Endothelial cell of umbilical vein (primary cell): ENCODE data around the gene STUM.

Experiments used
- CTCF ChIP-seq, 2 donors: IDR thresholded peaks; 1 replicate in 1 of 2; 2 replicates in 1 of 2; pipeline ENCODE4 v1.5.1; 2011; ENCODE audit warnings: low read length in 2 of 2, mild to moderate bottlenecking in 2 of 2, moderate library complexity in 2 of 2, control low read depth in 1 of 2, inconsistent platforms in 1 of 2, low read depth in 1 of 2; ENCODE audit not compliant: insufficient read depth in 1 of 2; ENCODE audit errors: extremely low read depth in 1 of 2
- POLR2A ChIP-seq: IDR thresholded peaks from 2 replicates; pipeline ENCODE4 v1.6.1; 2012; ENCODE audit warnings: low read depth, mild to moderate bottlenecking, control low read depth, low read length
- POLR2AphosphoS5 ChIP-seq: IDR thresholded peaks from 2 replicates; pipeline ENCODE4 v1.6.1; 2012; ENCODE audit warnings: low read depth, mild to moderate bottlenecking, control low read depth, low read length, moderate library complexity; ENCODE audit not compliant: insufficient read depth

DNA sequence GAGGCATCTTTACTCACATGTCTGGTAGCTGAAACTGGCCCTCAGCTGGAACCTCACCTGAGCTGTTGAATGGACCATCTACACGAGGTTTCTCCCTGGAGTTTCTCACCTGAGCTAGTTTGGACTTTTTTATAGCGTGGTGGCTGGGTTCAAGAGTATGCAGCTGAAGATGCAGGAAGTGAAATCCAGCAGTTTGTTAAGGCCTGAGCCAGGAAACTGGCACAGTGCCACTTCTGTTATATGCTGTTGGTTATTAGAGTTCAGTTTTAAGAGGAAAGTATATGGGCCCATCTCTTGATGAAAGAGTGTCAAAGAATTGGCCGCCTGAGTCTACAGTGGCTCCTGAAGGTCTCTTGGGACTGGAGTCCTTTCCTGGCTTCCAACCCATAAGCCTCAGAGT lies 35.6 kb downstream of the STUM start:
- TF ChIP-seq CTCF (IDR thresholded peaks at IDR 0.05; ENCODE audit: extremely low read depth in 1 of 2, insufficient read depth in 1 of 2, low read depth in 1 of 2, low read length in 2 of 2) (no peak), POLR2AphosphoS5 (no peak), POLR2A (no peak)
